NOMO-1 treated with dmso at 0.1 percent for 144 hours (cell line): Measurements from ENCODE around the gene KLHL17.
"Not testable (repeated sequence)": the region's sequence is repeated elsewhere in the genome, so short reads cannot be mapped to it uniquely, and the experiment has no call there.

ENCODE experiments used
- DNase-seq: peaks from one replicate; lab custom pipeline; 2025; ENCODE audit not compliant: unreplicated experiment; lab: John Stamatoyannopoulos, UW

KLHL17 gene

DNA sequence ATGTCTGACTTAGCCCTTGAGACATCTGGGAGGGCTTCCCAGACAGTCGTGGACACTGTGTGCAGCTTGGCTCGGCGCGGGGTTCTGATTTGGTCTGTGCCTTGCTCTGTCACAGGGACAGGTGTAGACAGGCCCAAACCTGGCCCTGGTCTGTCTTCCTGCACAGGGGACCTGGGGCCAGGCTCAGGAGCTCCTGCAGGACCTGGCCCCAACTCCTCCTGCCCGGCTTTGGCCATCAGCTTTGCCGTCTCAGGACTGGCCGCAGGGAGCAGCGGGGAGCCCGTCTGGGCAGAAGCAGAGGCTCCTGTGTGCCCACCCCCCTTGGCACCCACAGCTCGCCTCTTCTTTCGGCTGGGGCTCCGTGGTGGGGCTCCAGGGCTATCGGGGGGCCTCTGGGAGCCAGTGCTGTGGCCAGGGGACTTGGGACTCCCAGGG lies 19.8 kb downstream of the KLHL17 start:
- DNase-seq: no peak

DNA sequence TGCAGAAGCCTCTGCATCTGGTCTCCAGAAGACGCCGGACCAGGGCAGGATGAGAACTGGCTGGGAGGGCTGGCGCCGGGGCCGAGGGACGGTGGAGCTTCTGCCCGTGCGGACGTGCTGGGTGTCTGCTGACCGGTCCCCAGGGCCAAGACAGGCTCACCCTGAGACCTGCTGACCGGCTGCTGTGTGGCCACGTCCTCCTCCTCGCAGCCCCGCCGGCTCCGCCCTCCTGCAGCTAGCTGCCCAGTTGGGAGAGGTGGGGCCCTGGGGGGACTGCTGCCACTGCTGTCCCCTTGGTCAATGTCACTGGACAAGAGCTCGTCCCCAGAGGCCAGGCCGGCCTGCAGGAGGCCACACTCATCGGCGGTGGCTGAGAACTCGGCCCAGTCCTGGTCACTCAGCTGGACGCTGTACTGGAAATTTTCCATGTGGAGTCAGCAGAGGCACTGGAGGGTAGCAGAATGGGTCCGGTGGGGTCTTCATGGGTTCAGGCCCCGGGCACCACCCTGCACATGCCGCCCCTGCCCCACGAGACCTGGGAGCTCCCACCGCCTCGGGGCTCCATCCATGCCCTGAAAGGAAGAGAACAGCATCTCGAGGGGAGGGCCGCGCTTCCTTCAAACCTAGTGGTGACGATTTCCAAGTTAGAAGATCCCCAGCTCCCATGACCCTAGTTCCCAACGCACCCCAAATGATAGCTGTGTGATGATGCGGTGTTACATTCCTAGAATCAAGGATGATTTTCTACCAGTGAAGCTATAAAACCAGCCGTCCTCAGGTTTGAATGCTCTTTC lies 20.4 kb downstream of the KLHL17 start:
- no peak for DNase-seq

DNA sequence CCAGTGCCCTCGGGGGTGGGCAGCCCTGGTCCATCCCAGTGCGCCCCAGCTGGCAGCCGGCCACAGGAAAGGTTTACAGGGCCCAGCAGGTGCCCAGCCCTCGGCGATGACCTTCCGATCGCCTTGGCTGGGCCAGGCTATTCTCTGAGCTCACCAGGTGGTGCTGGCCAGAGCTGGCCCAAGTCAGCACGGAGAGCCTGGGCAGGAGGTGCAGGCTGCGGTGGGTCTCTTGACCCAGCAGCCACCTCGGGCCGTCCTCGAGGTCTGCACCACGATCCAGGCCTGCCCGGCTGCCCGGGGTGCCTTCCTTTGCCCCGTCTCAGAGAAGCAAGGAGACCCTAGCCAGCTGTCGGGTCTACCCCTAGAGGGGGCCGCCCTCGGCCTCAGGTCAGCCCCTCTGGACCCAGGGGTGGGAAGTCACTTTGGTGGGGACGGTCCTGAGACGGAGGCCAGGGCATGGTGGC lies 21.1 kb downstream of the KLHL17 start:
- DNase-seq: no peak

DNA sequence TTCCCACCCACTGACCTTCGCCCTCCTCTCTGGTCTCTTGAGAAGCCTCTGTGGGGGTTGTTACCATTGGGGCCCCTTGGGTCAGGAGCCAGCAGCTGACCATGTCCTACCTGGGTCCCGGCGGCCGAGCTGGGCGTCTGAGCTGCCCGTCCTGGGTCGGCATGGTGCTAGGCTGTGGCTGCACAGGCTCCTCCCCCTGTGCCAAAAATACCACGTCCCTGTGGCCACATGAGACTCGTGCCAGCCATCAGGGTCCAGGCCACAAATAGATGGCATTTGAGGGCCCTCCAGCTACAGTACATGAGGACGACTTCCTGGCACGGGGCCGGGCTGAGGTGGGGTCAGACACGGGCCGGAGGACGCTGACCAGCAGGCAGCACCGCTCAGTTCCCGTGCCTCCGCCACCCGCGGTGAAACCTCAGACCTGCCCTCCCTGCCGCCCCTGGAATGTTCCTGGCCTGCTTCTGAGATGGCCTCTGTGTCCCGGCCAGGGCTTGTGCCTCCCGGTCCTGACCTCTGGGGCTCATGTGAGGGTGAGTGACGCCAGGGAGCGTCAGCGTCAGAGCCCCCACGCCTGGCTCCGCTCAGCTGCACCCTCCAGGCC lies 21.7 kb downstream of the KLHL17 start, which contains the start of gene PERM1:
Gene PERM1 (minus strand): TSS at position 139 of the 604 bp plus-strand sequence. CDS start 1,064 bp downstream, outside the sequence.
- no peak for DNase-seq

DNA sequence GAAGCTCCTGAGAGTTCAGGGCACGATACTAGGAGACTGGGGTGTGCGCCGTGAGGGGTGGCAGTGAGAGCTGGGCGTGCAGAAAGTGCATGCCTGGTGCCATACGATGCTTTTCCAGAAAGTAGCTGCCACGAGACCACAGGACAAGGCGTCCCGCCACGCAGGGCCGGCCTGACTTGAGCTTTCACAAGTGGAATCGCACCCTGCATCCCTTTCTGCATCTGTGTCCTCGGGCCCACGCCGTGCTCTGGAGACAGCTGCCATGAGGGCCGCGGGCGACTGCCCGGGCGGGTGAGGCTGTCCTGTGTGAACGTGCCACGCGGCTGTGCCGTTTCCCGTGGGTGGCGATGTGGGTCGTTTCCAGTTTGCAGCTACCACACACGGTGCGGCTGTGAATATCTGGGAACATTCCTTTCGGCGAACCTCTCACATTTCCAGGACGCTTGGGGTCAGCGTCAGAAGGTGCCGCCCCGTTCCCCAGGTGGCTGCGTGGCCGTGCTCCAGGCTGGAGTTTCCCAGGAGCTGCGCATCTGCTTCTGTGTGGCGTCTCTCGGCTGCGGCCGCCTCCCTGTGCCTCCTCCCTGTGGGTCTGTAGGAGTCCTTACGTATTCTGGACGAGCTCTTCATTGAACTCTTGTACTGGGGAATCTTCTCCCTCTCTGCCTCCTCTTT lies 22.5 kb downstream of the KLHL17 start:
- DNase-seq: no peak

DNA sequence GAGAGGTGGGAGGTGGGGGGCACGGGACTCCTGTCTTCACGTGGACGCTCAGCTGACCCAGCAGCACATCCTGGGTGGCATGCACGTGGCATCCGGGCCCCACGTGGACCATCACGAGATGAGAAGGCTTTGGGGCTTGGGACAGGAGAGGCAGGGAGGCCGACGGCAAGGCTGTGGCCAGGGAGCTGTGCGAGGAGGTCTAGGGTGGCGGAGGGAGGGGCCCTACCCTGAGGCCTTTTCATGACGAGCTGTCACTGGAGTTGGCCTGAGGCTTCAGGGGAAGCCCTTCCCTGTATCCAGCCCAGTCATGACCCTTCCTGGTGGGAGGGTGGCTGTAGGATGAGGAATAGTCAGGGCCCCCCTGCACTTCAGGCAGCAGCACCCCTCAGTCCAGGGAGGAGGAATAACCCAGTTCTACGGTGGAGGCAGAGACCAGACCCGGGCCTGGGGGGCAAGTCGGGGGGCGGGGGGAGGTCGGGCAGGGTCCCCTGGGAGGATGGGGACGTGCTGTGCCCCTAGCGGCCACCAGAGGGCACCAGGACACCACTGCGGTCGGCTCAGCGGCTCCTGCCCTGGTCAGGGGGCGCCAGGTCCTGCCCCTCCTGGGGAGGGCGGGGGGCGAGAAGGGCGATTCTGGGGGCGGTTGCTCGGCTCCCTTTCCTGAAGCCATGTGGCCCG lies 23.6 kb downstream of the KLHL17 start:
- no peak for DNase-seq

DNA sequence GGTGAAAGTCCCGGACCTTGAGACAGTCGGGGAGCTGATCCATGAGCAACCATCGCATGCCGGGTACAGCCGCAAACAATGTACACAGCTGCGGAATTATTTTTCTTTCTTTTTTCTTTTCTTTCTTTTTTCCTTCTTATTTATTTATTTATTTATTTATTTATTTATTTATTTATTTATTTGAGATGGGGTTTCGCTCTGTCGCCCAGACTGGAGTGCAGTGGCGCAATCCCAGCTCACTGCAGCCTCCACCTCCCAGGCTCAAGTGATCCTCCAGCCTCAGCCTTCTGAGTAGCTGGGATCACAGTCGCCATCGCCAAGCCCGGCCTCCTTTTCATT lies 24.1 kb downstream of the KLHL17 start:
- no peak for DNase-seq

DNA sequence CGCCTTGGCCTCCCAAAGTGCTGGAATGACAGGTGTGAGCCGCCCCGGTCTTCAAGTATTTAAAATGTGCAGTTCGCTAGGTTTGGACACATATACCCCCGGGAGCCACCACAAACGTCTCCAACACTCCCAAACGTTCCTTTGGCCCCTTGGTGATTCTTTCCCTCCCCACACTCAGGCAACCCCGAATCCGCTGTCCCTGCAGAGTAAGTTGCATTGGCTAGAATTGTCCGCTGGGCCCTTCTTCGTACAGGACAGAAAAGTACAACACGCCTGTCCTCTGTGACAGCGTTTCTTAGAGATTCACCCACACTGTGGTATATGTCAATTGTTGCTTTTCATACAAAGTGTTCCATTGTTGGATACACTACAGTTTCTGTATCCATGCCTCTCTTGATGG lies 24.7 kb downstream of the KLHL17 start:
- DNase-seq: no peak

DNA sequence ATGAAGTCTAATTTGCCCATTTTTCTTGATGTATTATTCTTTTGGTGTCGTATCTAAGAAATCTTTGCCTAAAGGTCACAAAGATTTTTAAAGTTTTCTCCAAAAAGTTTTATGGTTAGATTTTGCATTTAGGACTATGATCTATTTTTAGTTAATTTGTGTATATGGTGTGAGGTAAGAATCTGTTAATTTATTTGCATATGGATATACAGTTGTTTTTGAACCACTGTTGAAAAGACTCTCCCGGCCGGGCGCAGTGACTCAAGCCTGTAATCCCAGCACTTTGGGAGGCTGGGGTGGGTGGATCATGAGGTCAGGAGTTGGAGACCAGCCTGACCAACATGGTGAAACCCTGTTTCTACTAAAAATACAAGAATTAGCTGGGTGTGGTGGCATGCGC lies 27.7 kb downstream of the KLHL17 start:
- DNase-seq: not testable (repeated sequence)

DNA sequence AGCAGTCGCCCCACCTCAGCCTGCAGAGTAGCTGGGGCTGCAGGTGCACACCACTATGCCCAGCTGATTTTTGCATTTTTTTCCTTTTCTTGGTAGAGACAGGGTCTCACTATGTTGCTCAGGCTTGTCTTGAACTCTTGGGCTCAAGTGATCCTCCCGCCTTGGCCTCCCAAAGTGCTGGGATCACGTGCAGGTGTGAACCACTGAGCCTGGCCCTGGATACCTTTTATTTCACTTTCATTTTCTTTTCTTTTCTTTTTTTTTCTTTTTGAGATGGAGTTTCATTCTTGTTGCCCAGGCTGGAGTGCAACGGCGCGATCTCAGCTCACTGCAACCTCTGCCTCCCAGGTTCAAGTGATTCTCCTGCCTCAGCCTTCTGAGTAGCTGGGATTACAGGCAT lies 30.9 kb downstream of the KLHL17 start:
- DNase-seq: not testable (repeated sequence)

DNA sequence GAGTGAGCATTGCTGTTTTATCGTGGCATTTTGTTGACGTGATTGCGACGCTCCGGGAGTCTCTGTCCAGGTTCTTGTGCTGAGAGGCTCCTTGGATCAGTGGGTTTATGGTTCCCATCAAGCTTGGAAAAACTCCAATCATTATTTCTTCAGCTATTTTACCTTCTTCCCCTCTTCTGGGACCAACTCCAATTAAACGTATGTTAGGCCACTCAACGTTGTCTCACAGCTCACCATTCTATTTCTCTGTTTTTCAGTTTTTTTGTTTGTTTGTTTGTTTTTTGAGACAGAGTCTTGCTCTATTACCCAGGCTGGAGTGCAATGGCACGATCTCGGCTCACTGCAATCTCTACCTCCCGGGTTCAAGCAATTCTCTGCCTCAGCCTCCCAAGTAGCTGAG lies 31.5 kb downstream of the KLHL17 start:
- no peak for DNase-seq

DNA sequence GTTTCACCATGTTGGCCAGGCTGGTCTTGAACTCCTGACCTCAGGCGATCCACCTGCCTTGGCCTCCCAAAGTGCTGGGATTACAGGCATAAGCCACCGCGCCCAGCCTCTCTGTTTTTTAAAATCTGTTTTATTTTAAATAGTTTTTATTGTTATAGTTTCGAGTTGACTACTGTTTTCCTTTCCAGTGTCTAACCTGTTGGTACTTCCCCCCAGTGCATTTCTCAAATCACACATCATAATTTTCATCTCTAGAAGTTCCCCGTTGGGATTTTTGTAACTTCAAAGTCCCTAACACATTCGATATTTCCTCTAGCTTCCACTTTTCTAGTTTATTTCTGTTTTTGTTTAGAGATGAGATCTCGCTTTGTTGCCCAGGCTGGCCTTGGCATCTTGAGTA lies 32.0 kb downstream of the KLHL17 start:
- DNase-seq: no peak

DNA sequence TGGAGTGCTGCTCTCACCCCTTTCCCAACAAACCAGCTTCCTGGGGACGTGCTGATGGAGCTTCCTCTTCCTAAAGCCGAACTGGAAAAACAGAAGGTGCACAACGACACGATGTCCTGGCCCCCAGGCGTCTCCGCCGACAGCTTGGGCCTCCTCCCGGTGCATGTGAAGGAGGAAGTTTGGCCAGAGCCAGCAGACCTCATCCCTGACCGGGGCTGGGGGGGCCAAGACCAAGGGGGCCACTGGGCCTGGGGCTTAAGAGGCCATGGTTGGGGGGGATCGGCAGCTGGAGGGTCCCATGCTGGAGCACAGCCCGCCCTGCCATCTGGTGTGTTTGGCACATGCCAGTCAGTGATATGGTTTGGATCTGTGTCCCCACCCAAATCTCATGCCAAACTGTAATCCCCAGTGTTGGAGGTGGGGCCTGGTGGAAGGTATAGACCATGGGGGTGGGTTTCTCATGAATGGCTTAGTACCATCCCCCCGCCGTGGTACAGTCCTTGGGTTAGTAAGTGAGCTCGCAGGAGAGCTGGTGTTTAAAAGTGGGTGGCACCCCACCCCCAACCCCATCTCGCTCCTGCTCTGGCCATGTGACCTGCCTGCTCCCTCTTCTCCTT lies 33.1 kb downstream of the KLHL17 start:
- DNase-seq: no peak

DNA sequence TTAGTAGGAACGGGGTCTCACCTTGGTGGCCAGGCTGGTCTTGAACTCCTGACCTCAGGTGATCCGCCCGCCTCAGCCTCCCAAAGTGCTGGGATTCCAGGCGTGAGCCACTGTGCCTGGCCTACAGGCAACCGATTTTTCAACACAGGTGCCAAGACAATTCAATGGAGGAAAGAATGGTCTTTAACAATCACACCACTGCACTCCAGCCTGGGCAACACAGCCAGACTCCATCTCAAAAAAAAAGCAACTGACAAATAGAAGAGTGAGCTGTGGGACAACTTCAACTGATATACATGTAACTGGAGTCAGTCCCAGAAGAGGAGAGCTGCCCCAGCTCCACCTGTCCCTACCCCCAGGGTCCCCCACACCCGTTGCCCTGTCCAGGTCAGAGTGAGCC lies 34.2 kb downstream of the KLHL17 start:
- DNase-seq: not testable (repeated sequence)

DNA sequence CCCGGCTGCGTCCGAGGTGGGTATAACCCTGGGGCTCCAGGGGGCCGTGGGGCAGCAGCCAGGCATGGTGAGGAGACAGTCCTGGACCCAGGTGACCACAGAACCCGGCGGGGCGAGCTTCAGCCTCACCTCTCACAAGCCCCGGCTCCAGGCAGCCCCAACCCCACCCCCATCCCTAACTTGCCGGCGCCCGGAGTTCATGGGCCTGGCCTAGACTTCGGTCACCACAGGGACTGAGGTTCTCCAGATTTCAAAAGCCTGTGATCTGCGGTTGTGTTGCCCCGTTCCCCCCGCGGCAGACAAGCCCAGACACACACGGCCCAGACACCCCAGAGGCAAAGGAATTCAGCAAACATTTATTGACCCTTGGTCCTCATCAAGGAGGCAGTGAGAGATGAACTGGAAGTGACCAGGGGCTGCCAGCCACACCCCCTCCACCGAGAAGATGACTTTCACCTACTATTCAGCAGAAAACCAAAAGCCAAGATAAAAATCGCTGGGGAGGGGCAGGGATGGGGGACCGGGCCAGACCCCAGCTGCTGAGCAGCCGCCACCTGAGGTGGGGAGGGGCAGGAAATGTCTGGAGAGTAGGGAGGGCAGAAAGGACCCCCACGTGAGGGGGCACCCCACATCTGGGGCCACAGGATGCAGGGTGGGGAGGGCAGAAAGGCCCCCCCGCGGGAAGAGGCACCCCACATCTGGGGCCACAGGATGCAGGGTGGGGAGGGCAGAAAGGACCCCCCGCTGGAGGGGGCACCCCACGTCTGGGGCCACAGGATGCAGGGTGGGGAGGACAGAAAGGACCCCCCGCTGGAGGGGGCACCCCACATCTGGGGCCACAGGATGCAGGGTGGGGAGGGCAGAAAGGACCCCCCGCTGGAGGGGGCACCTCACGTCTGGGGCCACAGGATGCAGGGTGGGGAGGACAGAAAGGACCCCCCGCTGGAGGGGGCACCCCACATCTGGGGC lies 35.6 kb downstream of the KLHL17 start:
- no peak for DNase-seq

DNA sequence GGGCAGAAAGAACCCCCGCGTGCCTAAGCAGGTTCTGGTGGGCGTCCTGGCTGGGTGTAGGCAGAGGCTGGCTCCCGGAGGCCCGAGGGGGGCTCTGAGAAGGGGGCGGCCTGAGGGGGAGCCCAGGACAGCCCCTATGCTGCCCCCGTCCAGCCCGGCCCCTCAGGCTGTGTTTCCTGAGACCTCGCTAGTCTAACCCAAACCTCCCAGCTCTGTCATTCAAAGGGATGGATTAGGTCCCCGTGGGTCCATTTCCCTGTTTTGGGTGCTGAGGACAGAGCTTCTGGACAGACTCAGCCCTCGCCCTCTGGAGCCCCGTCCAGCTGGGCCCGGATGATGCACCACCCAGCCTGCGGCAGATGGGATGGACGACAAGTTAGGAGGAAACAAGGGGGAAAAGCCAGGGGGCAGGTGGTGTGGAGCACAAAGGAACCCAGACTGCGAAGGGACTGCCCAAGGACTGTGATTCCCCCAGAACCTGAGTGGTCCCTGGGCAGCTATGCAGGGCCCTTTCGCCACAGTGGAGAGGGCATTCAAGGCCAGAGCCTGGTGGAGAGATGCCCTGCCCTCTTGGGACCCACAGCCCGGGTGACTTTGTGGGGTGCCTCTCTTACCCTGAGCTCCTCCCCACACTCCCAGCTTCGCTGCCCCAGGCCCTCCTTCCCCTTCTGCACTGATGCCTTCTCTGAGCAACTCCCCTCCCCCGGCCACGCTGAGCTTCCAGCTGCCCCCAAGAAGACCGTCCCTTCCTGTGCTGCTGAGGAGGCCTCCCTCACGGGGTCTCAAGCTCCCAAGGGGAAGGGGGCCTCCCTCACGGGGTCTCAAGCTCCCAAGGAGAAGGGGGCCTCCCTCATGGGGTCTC lies 36.7 kb downstream of the KLHL17 start:
- DNase-seq: no peak

DNA sequence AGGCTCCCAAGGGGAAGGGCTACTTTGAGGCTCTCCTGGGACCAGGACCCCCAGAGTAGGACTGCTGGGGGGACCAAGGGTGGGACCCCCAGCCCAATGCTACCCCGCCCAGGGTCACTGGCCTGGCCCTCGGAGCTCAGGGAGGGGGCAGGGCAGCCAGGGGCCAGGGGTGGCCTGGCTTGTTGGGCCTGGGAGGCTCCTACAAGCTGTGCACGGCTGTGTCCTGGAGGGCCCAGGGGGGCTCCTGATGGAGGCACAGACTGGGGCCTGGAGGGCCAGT lies 37.3 kb downstream of the KLHL17 start:
- DNase-seq: no peak

DNA sequence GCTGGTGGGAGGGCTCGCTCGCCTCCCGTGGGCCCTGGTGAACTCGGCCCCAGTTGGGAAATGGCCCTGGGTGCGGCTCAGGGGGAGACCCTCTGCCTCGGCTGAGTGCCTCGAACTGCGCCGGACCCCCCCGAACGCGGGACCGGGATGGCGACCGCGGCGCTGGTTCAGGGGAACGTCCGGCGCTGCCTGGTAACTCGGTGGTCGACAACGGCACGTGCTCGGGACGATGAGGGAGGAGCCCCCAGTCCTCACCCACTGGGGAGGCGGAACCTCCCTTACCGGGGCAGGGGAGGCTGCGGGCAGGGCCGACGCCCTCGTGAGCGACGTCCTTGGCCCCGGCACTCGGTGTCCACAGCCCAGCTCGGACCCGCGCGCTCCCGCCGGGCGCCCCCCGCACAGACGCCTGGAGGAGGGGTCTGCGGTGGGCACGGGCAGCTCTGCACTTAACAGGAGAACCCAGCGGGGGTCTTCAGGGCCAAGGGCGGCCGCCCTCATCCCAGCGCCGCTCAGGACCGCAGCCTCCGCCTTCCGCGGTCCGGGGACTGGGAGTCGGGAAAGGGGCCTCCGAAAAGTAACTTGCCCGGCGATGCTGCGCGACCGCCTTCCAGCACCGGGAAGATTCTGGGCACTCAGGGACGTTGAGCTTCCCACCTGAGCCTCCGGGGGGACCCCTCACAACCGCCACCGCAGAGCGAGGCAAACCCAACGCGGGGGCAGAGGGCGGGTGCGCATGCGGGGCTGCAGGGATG lies 37.8 kb downstream of the KLHL17 start:
- DNase-seq: no peak

DNA sequence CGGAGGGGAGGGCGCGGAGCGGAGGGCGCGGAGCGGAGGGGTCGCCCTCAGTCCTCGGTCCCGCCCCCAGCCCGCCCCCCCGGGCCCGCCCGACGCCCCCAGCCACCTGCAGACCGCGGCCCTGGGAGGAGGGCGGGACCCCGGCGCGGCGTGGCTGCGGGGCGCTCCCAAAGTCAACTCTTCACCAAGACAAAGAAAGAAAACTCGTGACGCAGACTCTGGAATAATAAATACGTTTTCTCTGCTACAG lies 38.3 kb downstream of the KLHL17 start:
- no peak for DNase-seq
